ENCODE measurements around the gene RANBP3. TPM values are rescaled to one million over a fixed set of nuclear protein-coding genes. Genes with fewer than 3 reads are reported as not detected.

Gene RANBP3
- total RNA-seq, 2 experiments from 2014 or later: 74.3 to 90.2 TPM

GRCh38 chr19:5943045-5943444 is 34.9 kb downstream of the RANBP3 start:
- H3K79me2 ChIP-seq (ENCODE audit: insufficient read depth, low read depth, low read length): peaks cover 34% of the 10 kb centered on the region; the same call in 1 of the 2 replicates
- peaks cover 57% of the 10 kb centered on the region for H3K36me3 ChIP-seq (ENCODE audit: insufficient read depth, low read length)
- H3K9me2 ChIP-seq (ENCODE audit: insufficient read depth, low read length): no peaks in the 10 kb centered on the region
- no peak for TF ChIP-seq CTCF (conservative IDR thresholded peaks at IDR 0.05; ENCODE audit: low read length)
- TF ChIP-seq EZH2phosphoT487 (IDR thresholded peaks at IDR 0.05; ENCODE audit: borderline replicate concordance, low read depth, low read length): no peak
- CTCF ChIA-PET (ENCODE audit: unreplicated experiment): no interaction called here
- H3K27ac ChIP-seq (ENCODE audit: low read depth, low read length, poor library complexity, severe bottlenecking): no peak overlapping the region
- peaks cover 9% of the 10 kb centered on the region for H3K4me1 ChIP-seq (ENCODE audit: insufficient read depth, low read length, poor library complexity, severe bottlenecking)
- no peak for DNase-seq (ENCODE audit: low spot score)
- H2AFZ ChIP-seq (ENCODE audit: low read length): no peak overlapping the region
- POLR2A ChIA-PET: interaction anchor here (0.7 to 1.9 kb wide), 2 partner anchors 8 to 163 kb away, joined by 7 to 8 read pairs; no protein-coding TSS in a partner anchor
- H3K4me3 ChIP-seq (ENCODE audit: low read depth, low read length, poor library complexity, severe bottlenecking): no peak overlapping the region
- intact Hi-C loops (cut with micrococcal nuclease; ENCODE audit: unreplicated experiment): no loop called here
- no peaks in the 10 kb centered on the region for H3K9me3 ChIP-seq (ENCODE audit: low read length)
- no TSS peak for BruUV-seq (replicated peaks)
- H3K4me2 ChIP-seq (ENCODE audit: low read length): no peak overlapping the region
- H4K20me1 ChIP-seq (ENCODE audit: insufficient read depth, low read length): no peaks in the 10 kb centered on the region

- peaks cover 58% of the 10 kb centered on the region for H3K36me3 ChIP-seq (ENCODE audit: insufficient read depth, low read length)
- intact Hi-C loops (cut with micrococcal nuclease; ENCODE audit: unreplicated experiment): no loop called here
- peaks cover 21% of the 10 kb centered on the region; the same call in 1 of the 2 replicates for H3K79me2 ChIP-seq (ENCODE audit: insufficient read depth, low read depth, low read length)
- no peak for TF ChIP-seq EZH2phosphoT487 (IDR thresholded peaks at IDR 0.05; ENCODE audit: borderline replicate concordance, low read depth, low read length)
- TF ChIP-seq CTCF (conservative IDR thresholded peaks at IDR 0.05; ENCODE audit: low read length): no peak
- ChIA-PET CTCF (ENCODE audit: unreplicated experiment) (no interaction called here), POLR2A (interaction anchor here (0.7 to 1.9 kb wide), 2 partner anchors 9 to 319 kb away, joined by 3 to 7 read pairs; partner anchors contain the start of gene SAFB2)
- H3K9me3 ChIP-seq (ENCODE audit: low read length): no peaks in the 10 kb centered on the region
- no peaks in the 10 kb centered on the region for H3K4me1 ChIP-seq (ENCODE audit: insufficient read depth, low read length, poor library complexity, severe bottlenecking)
- H4K20me1 ChIP-seq (ENCODE audit: insufficient read depth, low read length): no peaks in the 10 kb centered on the region
- BruUV-seq (replicated peaks): no TSS peak
- no peak overlapping the region for H2AFZ ChIP-seq (ENCODE audit: low read length)
- H3K27ac ChIP-seq (ENCODE audit: low read depth, low read length, poor library complexity, severe bottlenecking): no peak overlapping the region
- no peak for DNase-seq (ENCODE audit: low spot score)
- H3K9me2 ChIP-seq (ENCODE audit: insufficient read depth, low read length): no peaks in the 10 kb centered on the region
- no peak overlapping the region for H3K4me2 ChIP-seq (ENCODE audit: low read length)
- H3K4me3 ChIP-seq (ENCODE audit: low read depth, low read length, poor library complexity, severe bottlenecking): no peak overlapping the region
Observed at GRCh38 chr19:5941673-5942072, 36.3 kb downstream of the RANBP3 start.

GRCh38 chr19:5940260-5941208 is 37.4 kb downstream of the RANBP3 start:
- Histone ChIP-seq H3K79me2 (ENCODE audit: insufficient read depth, low read depth, low read length) (peaks cover 10% of the 10 kb centered on the region; the same call in 1 of the 2 replicates), H3K9me3 (ENCODE audit: low read length) (no peaks in the 10 kb centered on the region), H3K4me3 (ENCODE audit: low read depth, low read length, poor library complexity, severe bottlenecking) (no peak overlapping the region), H3K27ac (ENCODE audit: low read depth, low read length, poor library complexity, severe bottlenecking) (no peak overlapping the region), H3K9me2 (ENCODE audit: insufficient read depth, low read length) (no peaks in the 10 kb centered on the region), H2AFZ (ENCODE audit: low read length) (no peak overlapping the region), H3K4me1 (ENCODE audit: insufficient read depth, low read length, poor library complexity, severe bottlenecking) (no peaks in the 10 kb centered on the region), H3K36me3 (ENCODE audit: insufficient read depth, low read length) (peaks cover 58% of the 10 kb centered on the region), H3K4me2 (ENCODE audit: low read length) (no peak overlapping the region), H4K20me1 (ENCODE audit: insufficient read depth, low read length) (no peaks in the 10 kb centered on the region)
- no TSS peak for BruUV-seq (replicated peaks)
- no peak for DNase-seq (ENCODE audit: low spot score)
- intact Hi-C loops (cut with micrococcal nuclease; ENCODE audit: unreplicated experiment): no loop called here
- CTCF ChIA-PET (ENCODE audit: unreplicated experiment): no interaction called here
- TF ChIP-seq CTCF (conservative IDR thresholded peaks at IDR 0.05; ENCODE audit: low read length) (no peak), EZH2phosphoT487 (IDR thresholded peaks at IDR 0.05; ENCODE audit: borderline replicate concordance, low read depth, low read length) (no peak)
- POLR2A ChIA-PET: no interaction called here
